ENCODE measurements around the gene SEMG1.

The SEMG1 gene

GRCh38 chr20:45206725-45207124 is at the start of gene SEMG1:
SEMG1 (plus strand) TSS chr20:45207033; CDS start chr20:45207054, 21 bp downstream.
- in situ Hi-C loops (cut with MboI; ENCODE audit: low sequenced_read_pairs) = no loop called here

GRCh38 chr20:45157962-45158361 is 48.9 kb upstream of the SEMG1 start:
- in situ Hi-C loops (cut with MboI; ENCODE audit: low sequenced_read_pairs) = no loop called here

GRCh38 chr20:45163083-45163803 is 43.6 kb upstream of the SEMG1 start:
- in situ Hi-C loops (cut with MboI; ENCODE audit: low sequenced_read_pairs) = no loop called here

GRCh38 chr20:45164906-45165305 is 41.9 kb upstream of the SEMG1 start:
- in situ Hi-C loops (cut with MboI; ENCODE audit: low sequenced_read_pairs) = no loop called here

GRCh38 chr20:45173522-45173921 is 33.3 kb upstream of the SEMG1 start:
- in situ Hi-C loops (cut with MboI; ENCODE audit: low sequenced_read_pairs) = no loop called here

- in situ Hi-C loops (cut with MboI; ENCODE audit: low sequenced_read_pairs) = no loop called here
These were observed 32.1 kb upstream of the SEMG1 start, which contains the start of gene PI3 for GRCh38 chr20:45174434-45175364. PI3 (plus strand) TSS chr20:45174902; CDS start chr20:45174923, 21 bp downstream.

GRCh38 chr20:45176526-45177267 is 30.1 kb upstream of the SEMG1 start:
- in situ Hi-C loops (cut with MboI; ENCODE audit: low sequenced_read_pairs) = no loop called here

GRCh38 chr20:45179166-45179565 is 27.7 kb upstream of the SEMG1 start:
- in situ Hi-C loops (cut with MboI; ENCODE audit: low sequenced_read_pairs) = no loop called here

GRCh38 chr20:45181639-45182038 is 25.2 kb upstream of the SEMG1 start:
- in situ Hi-C loops (cut with MboI; ENCODE audit: low sequenced_read_pairs) = no loop called here

- in situ Hi-C loops (cut with MboI; ENCODE audit: low sequenced_read_pairs) = no loop called here
These were observed 23.7 kb upstream of the SEMG1 start for GRCh38 chr20:45183084-45183483.

- in situ Hi-C loops (cut with MboI; ENCODE audit: low sequenced_read_pairs) = no loop called here
These were observed 19.1 kb upstream of the SEMG1 start for GRCh38 chr20:45187693-45188092.

GRCh38 chr20:45189067-45189609 is 17.7 kb upstream of the SEMG1 start:
- in situ Hi-C loops (cut with MboI; ENCODE audit: low sequenced_read_pairs) = no loop called here

- in situ Hi-C loops (cut with MboI; ENCODE audit: low sequenced_read_pairs) = no loop called here
These were observed 17.0 kb upstream of the SEMG1 start for GRCh38 chr20:45189861-45190260.

- in situ Hi-C loops (cut with MboI; ENCODE audit: low sequenced_read_pairs) = no loop called here
These were observed 14.9 kb upstream of the SEMG1 start for GRCh38 chr20:45191926-45192325.

- in situ Hi-C loops (cut with MboI; ENCODE audit: low sequenced_read_pairs) = no loop called here
These were observed 13.5 kb upstream of the SEMG1 start for GRCh38 chr20:45193331-45193730.

- in situ Hi-C loops (cut with MboI; ENCODE audit: low sequenced_read_pairs) = no loop called here
These were observed 3.1 kb downstream of the SEMG1 start for GRCh38 chr20:45209924-45210323.

- in situ Hi-C loops (cut with MboI; ENCODE audit: low sequenced_read_pairs) = no loop called here
These were observed 5.0 kb downstream of the SEMG1 start for GRCh38 chr20:45211569-45212474.

GRCh38 chr20:45212836-45213235 is 6.0 kb downstream of the SEMG1 start:
- in situ Hi-C loops (cut with MboI; ENCODE audit: low sequenced_read_pairs) = no loop called here

- in situ Hi-C loops (cut with MboI; ENCODE audit: low sequenced_read_pairs) = no loop called here
These were observed 11.3 kb downstream of the SEMG1 start for GRCh38 chr20:45218124-45218523.

GRCh38 chr20:45218636-45219035 is 11.8 kb downstream of the SEMG1 start:
- in situ Hi-C loops (cut with MboI; ENCODE audit: low sequenced_read_pairs) = no loop called here
